Measurements from ENCODE around the gene ALDH1L1.

Gene ALDH1L1

GRCh38 chr3:126207166-126207565 is 26.8 kb upstream of the ALDH1L1 start:
- Histone ChIP-seq H3K36me3 (ENCODE audit: control insufficient read depth, insufficient read depth, low read length) (no peaks in the 10 kb centered on the region), H3K9me3 (ENCODE audit: control insufficient read depth, low read length) (no peaks in the 10 kb centered on the region), H3K9ac (ENCODE audit: low read length) (no peak overlapping the region), H3K27me3 (ENCODE audit: control insufficient read depth, insufficient read depth, low read length) (peaks cover 4% of the 10 kb centered on the region), H3K4me1 (ENCODE audit: control insufficient read depth, insufficient read depth, low read length) (peaks cover 8% of the 10 kb centered on the region), H3K4me3 (ENCODE audit: low read length) (no peak overlapping the region)

- H3K36me3 ChIP-seq (ENCODE audit: control insufficient read depth, insufficient read depth, low read length): no peaks in the 10 kb centered on the region
- no peaks in the 10 kb centered on the region for H3K9me3 ChIP-seq (ENCODE audit: control insufficient read depth, low read length)
- no peak overlapping the region for H3K4me3 ChIP-seq (ENCODE audit: low read length)
- no peaks in the 10 kb centered on the region for H3K27me3 ChIP-seq (ENCODE audit: control insufficient read depth, insufficient read depth, low read length)
- H3K9ac ChIP-seq (ENCODE audit: low read length): no peak overlapping the region
- H3K4me1 ChIP-seq (ENCODE audit: control insufficient read depth, insufficient read depth, low read length): peaks cover 8% of the 10 kb centered on the region
Observed at GRCh38 chr3:126205717-126206655, 25.6 kb upstream of the ALDH1L1 start.

- no peaks in the 10 kb centered on the region for H3K36me3 ChIP-seq (ENCODE audit: control insufficient read depth, insufficient read depth, low read length)
- no peak overlapping the region for H3K4me3 ChIP-seq (ENCODE audit: low read length)
- no peaks in the 10 kb centered on the region for H3K9me3 ChIP-seq (ENCODE audit: control insufficient read depth, low read length)
- no peaks in the 10 kb centered on the region for H3K27me3 ChIP-seq (ENCODE audit: control insufficient read depth, insufficient read depth, low read length)
- H3K4me1 ChIP-seq (ENCODE audit: control insufficient read depth, insufficient read depth, low read length): no peaks in the 10 kb centered on the region
- H3K9ac ChIP-seq (ENCODE audit: low read length): no peak overlapping the region
Observed at GRCh38 chr3:126202680-126203079, 22.3 kb upstream of the ALDH1L1 start.

- Histone ChIP-seq H3K9ac (ENCODE audit: low read length) (no peak overlapping the region), H3K36me3 (ENCODE audit: control insufficient read depth, insufficient read depth, low read length) (no peaks in the 10 kb centered on the region), H3K4me3 (ENCODE audit: low read length) (no peak overlapping the region), H3K4me1 (ENCODE audit: control insufficient read depth, insufficient read depth, low read length) (no peaks in the 10 kb centered on the region), H3K9me3 (ENCODE audit: control insufficient read depth, low read length) (no peaks in the 10 kb centered on the region), H3K27me3 (ENCODE audit: control insufficient read depth, insufficient read depth, low read length) (no peaks in the 10 kb centered on the region)
Observed at GRCh38 chr3:126202276-126202675, 21.9 kb upstream of the ALDH1L1 start.

GRCh38 chr3:126201168-126201567 is 20.8 kb upstream of the ALDH1L1 start:
- Histone ChIP-seq H3K4me3 (ENCODE audit: low read length) (no peak overlapping the region), H3K9ac (ENCODE audit: low read length) (no peak overlapping the region), H3K36me3 (ENCODE audit: control insufficient read depth, insufficient read depth, low read length) (no peaks in the 10 kb centered on the region), H3K9me3 (ENCODE audit: control insufficient read depth, low read length) (no peaks in the 10 kb centered on the region), H3K27me3 (ENCODE audit: control insufficient read depth, insufficient read depth, low read length) (no peaks in the 10 kb centered on the region), H3K4me1 (ENCODE audit: control insufficient read depth, insufficient read depth, low read length) (no peaks in the 10 kb centered on the region)

GRCh38 chr3:126200534-126200933 is 20.1 kb upstream of the ALDH1L1 start:
- H3K9me3 ChIP-seq (ENCODE audit: control insufficient read depth, low read length): no peaks in the 10 kb centered on the region
- no peak overlapping the region for H3K4me3 ChIP-seq (ENCODE audit: low read length)
- H3K27me3 ChIP-seq (ENCODE audit: control insufficient read depth, insufficient read depth, low read length): no peaks in the 10 kb centered on the region
- no peaks in the 10 kb centered on the region for H3K36me3 ChIP-seq (ENCODE audit: control insufficient read depth, insufficient read depth, low read length)
- H3K9ac ChIP-seq (ENCODE audit: low read length): no peak overlapping the region
- no peaks in the 10 kb centered on the region for H3K4me1 ChIP-seq (ENCODE audit: control insufficient read depth, insufficient read depth, low read length)

- no peaks in the 10 kb centered on the region for H3K4me1 ChIP-seq (ENCODE audit: control insufficient read depth, insufficient read depth, low read length)
- H3K27me3 ChIP-seq (ENCODE audit: control insufficient read depth, insufficient read depth, low read length): no peaks in the 10 kb centered on the region
- H3K36me3 ChIP-seq (ENCODE audit: control insufficient read depth, insufficient read depth, low read length): no peaks in the 10 kb centered on the region
- H3K9ac ChIP-seq (ENCODE audit: low read length): no peak overlapping the region
- H3K4me3 ChIP-seq (ENCODE audit: low read length): no peak overlapping the region
- no peaks in the 10 kb centered on the region for H3K9me3 ChIP-seq (ENCODE audit: control insufficient read depth, low read length)
Observed at GRCh38 chr3:126199256-126199655, 18.9 kb upstream of the ALDH1L1 start.

GRCh38 chr3:126197854-126198584 is 17.6 kb upstream of the ALDH1L1 start:
- no peak overlapping the region for H3K4me3 ChIP-seq (ENCODE audit: low read length)
- H3K4me1 ChIP-seq (ENCODE audit: control insufficient read depth, insufficient read depth, low read length): no peaks in the 10 kb centered on the region
- no peak overlapping the region for H3K9ac ChIP-seq (ENCODE audit: low read length)
- no peaks in the 10 kb centered on the region for H3K9me3 ChIP-seq (ENCODE audit: control insufficient read depth, low read length)
- H3K36me3 ChIP-seq (ENCODE audit: control insufficient read depth, insufficient read depth, low read length): no peaks in the 10 kb centered on the region
- no peaks in the 10 kb centered on the region for H3K27me3 ChIP-seq (ENCODE audit: control insufficient read depth, insufficient read depth, low read length)

GRCh38 chr3:126197343-126197742 is 17.0 kb upstream of the ALDH1L1 start:
- H3K9ac ChIP-seq (ENCODE audit: low read length): no peak overlapping the region

GRCh38 chr3:126194713-126195305 is 14.4 kb upstream of the ALDH1L1 start:
- Histone ChIP-seq H3K36me3 (ENCODE audit: control insufficient read depth, insufficient read depth, low read length) (no peaks in the 10 kb centered on the region), H3K9me3 (ENCODE audit: control insufficient read depth, low read length) (no peaks in the 10 kb centered on the region), H3K9ac (ENCODE audit: low read length) (no peak overlapping the region), H3K4me1 (ENCODE audit: control insufficient read depth, insufficient read depth, low read length) (no peaks in the 10 kb centered on the region), H3K4me3 (ENCODE audit: low read length) (no peak overlapping the region), H3K27me3 (ENCODE audit: control insufficient read depth, insufficient read depth, low read length) (no peaks in the 10 kb centered on the region)

More at GRCh38 chr3:126197343-126197742, 17.0 kb upstream of the ALDH1L1 start:
- H3K27me3 ChIP-seq (ENCODE audit: control insufficient read depth, insufficient read depth, low read length): no peaks in the 10 kb centered on the region
- no peaks in the 10 kb centered on the region for H3K36me3 ChIP-seq (ENCODE audit: control insufficient read depth, insufficient read depth, low read length)
- H3K4me3 ChIP-seq (ENCODE audit: low read length): no peak overlapping the region
- H3K4me1 ChIP-seq (ENCODE audit: control insufficient read depth, insufficient read depth, low read length): no peaks in the 10 kb centered on the region
- H3K9me3 ChIP-seq (ENCODE audit: control insufficient read depth, low read length): no peaks in the 10 kb centered on the region

- Histone ChIP-seq H3K36me3 (ENCODE audit: control insufficient read depth, insufficient read depth, low read length) (no peaks in the 10 kb centered on the region), H3K27me3 (ENCODE audit: control insufficient read depth, insufficient read depth, low read length) (peaks cover 5% of the 10 kb centered on the region), H3K4me3 (ENCODE audit: low read length) (no peak overlapping the region), H3K9me3 (ENCODE audit: control insufficient read depth, low read length) (no peaks in the 10 kb centered on the region), H3K4me1 (ENCODE audit: control insufficient read depth, insufficient read depth, low read length) (no peaks in the 10 kb centered on the region), H3K9ac (ENCODE audit: low read length) (no peak overlapping the region)
Observed at GRCh38 chr3:126191246-126191645, 10.9 kb upstream of the ALDH1L1 start.

GRCh38 chr3:126187920-126188319 is 7.5 kb upstream of the ALDH1L1 start:
- H3K36me3 ChIP-seq (ENCODE audit: control insufficient read depth, insufficient read depth, low read length): no peaks in the 10 kb centered on the region
- H3K9ac ChIP-seq (ENCODE audit: low read length): no peak overlapping the region
- peaks cover 10% of the 10 kb centered on the region for H3K27me3 ChIP-seq (ENCODE audit: control insufficient read depth, insufficient read depth, low read length)
- no peaks in the 10 kb centered on the region for H3K9me3 ChIP-seq (ENCODE audit: control insufficient read depth, low read length)
- H3K4me1 ChIP-seq (ENCODE audit: control insufficient read depth, insufficient read depth, low read length): no peaks in the 10 kb centered on the region
- H3K4me3 ChIP-seq (ENCODE audit: low read length): no peak overlapping the region

All from mucosa of stomach (tissue), 1 donor.